ENCODE measurements around the gene CCSER2. TPM values are rescaled to one million over a fixed set of nuclear protein-coding genes. Genes with fewer than 3 reads are reported as not detected.
"Not testable (repeated sequence)": the region's sequence is repeated elsewhere in the genome, so short reads cannot be mapped to it uniquely, and the experiment has no call there.

CCSER2 gene
- 80.2 TPM for total RNA-seq (ENCODE audit: unreplicated experiment)
- long read RNA-seq, full-length matches to known transcripts = 2 of 26 reads
- long read RNA-seq, partial matches to known transcripts = 19 of 26 reads
- long read RNA-seq, other reads (novel, unspliced or antisense) = 5 of 26 reads

GRCh38 chr10:84328418-84329195, at the start of gene CCSER2:
Gene CCSER2, plus strand, starts transcription at chr10:84328589. Its CDS starts 42,464 bp downstream, at chr10:84371053.
- Mint-ChIP-seq H3K27ac (ENCODE audit: unreplicated experiment) (peak within 1 kb of the TSS; percentile 93), H3K27me3 (ENCODE audit: unreplicated experiment) (peaks cover 3% of the 10 kb centered on the region), H3K36me3 (ENCODE audit: low read depth, unreplicated experiment) (peaks cover 7% of the 10 kb centered on the region), H3K4me3 (ENCODE audit: unreplicated experiment) (peak within 1 kb of the TSS; percentile 95), H3K9me3 (ENCODE audit: unreplicated experiment) (no peaks in the 10 kb centered on the region), H3K4me1 (ENCODE audit: unreplicated experiment) (peaks cover 27% of the 10 kb centered on the region)
- DNase-seq (ENCODE audit: low spot score) = peak; percentile 99
- TF ChIP-seq, protein P1, sequence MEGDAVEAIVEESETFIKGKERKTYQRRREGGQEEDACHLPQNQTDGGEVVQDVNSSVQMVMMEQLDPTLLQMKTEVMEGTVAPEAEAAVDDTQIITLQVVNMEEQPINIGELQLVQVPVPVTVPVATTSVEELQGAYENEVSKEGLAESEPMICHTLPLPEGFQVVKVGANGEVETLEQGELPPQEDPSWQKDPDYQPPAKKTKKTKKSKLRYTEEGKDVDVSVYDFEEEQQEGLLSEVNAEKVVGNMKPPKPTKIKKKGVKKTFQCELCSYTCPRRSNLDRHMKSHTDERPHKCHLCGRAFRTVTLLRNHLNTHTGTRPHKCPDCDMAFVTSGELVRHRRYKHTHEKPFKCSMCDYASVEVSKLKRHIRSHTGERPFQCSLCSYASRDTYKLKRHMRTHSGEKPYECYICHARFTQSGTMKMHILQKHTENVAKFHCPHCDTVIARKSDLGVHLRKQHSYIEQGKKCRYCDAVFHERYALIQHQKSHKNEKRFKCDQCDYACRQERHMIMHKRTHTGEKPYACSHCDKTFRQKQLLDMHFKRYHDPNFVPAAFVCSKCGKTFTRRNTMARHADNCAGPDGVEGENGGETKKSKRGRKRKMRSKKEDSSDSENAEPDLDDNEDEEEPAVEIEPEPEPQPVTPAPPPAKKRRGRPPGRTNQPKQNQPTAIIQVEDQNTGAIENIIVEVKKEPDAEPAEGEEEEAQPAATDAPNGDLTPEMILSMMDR (IDR thresholded peaks at IDR 0.05; ENCODE audit: unreplicated experiment) = no peak

DNA sequence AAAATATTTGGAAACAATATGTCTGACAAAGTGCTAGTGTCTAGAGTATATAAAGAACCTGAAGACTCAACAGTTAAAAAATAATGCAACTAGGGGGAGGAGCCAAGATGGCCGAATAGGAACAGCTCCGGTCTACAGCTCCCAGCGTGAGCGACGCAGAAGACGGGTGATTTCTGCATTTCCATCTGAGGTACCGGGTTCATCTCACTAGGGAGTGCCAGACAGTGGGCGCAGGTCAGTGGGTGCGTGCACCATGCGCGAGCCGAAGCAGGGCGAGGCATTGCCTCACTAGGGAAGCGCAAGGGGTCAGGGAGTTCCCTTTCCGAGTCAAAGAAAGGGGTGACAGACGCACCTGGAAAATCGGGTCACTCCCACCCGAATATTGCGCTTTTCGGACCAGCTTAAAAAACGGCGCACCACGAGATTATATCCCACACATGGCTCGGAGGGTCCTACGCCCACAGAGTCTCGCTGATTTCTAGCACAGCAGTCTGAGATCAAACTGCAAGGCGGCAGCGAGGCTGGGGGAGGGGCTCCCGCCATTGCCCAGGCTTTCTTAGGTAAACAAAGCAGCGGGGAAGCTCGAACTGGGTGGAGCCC, 48.4 kb upstream of the CCSER2 start:
- not testable (repeated sequence) for H3K27ac Mint-ChIP-seq (ENCODE audit: unreplicated experiment); H3K4me1 Mint-ChIP-seq (ENCODE audit: unreplicated experiment); H3K27me3 Mint-ChIP-seq (ENCODE audit: unreplicated experiment); H3K36me3 Mint-ChIP-seq (ENCODE audit: low read depth, unreplicated experiment); DNase-seq (ENCODE audit: low spot score); H3K9me3 Mint-ChIP-seq (ENCODE audit: unreplicated experiment)
- peak overlapping the region; percentile 47 for H3K4me3 Mint-ChIP-seq (ENCODE audit: unreplicated experiment)

- DNase-seq (ENCODE audit: low spot score) = no peak
- no peaks in the 10 kb centered on the region for H3K36me3 Mint-ChIP-seq (ENCODE audit: low read depth, unreplicated experiment)
These were observed 41.7 kb upstream of the CCSER2 start for GRCh38 chr10:84286695-84287094.

GRCh38 chr10:84288151-84288550, 40.2 kb upstream of the CCSER2 start:
- no peaks in the 10 kb centered on the region for H3K36me3 Mint-ChIP-seq (ENCODE audit: low read depth, unreplicated experiment)

More at GRCh38 chr10:84286695-84287094, 41.7 kb upstream of the CCSER2 start:
- Mint-ChIP-seq H3K9me3 (ENCODE audit: unreplicated experiment) (no peaks in the 10 kb centered on the region), H3K27me3 (ENCODE audit: unreplicated experiment) (no peaks in the 10 kb centered on the region), H3K4me1 (ENCODE audit: unreplicated experiment) (no peaks in the 10 kb centered on the region), H3K4me3 (ENCODE audit: unreplicated experiment) (no peak overlapping the region), H3K27ac (ENCODE audit: unreplicated experiment) (no peak overlapping the region)
- TF ChIP-seq, protein P1 (IDR thresholded peaks at IDR 0.05; ENCODE audit: unreplicated experiment) = no peak

GRCh38 chr10:84289521-84290200, 38.7 kb upstream of the CCSER2 start:
- Mint-ChIP-seq H3K4me3 (ENCODE audit: unreplicated experiment) (no peak overlapping the region), H3K36me3 (ENCODE audit: low read depth, unreplicated experiment) (no peaks in the 10 kb centered on the region), H3K27ac (ENCODE audit: unreplicated experiment) (no peak overlapping the region), H3K9me3 (ENCODE audit: unreplicated experiment) (no peaks in the 10 kb centered on the region), H3K27me3 (ENCODE audit: unreplicated experiment) (no peaks in the 10 kb centered on the region), H3K4me1 (ENCODE audit: unreplicated experiment) (peaks cover 11% of the 10 kb centered on the region)
- TF ChIP-seq, protein P1 (IDR thresholded peaks at IDR 0.05; ENCODE audit: unreplicated experiment) = no peak
- DNase-seq (ENCODE audit: low spot score) = no peak

More at GRCh38 chr10:84288151-84288550, 40.2 kb upstream of the CCSER2 start:
- H3K4me1 Mint-ChIP-seq (ENCODE audit: unreplicated experiment) = no peaks in the 10 kb centered on the region
- TF ChIP-seq, protein P1 (IDR thresholded peaks at IDR 0.05; ENCODE audit: unreplicated experiment) = no peak
- H3K9me3 Mint-ChIP-seq (ENCODE audit: unreplicated experiment) = no peaks in the 10 kb centered on the region
- H3K4me3 Mint-ChIP-seq (ENCODE audit: unreplicated experiment) = no peak overlapping the region
- H3K27ac Mint-ChIP-seq (ENCODE audit: unreplicated experiment) = no peak overlapping the region
- H3K27me3 Mint-ChIP-seq (ENCODE audit: unreplicated experiment) = no peaks in the 10 kb centered on the region
- DNase-seq (ENCODE audit: low spot score) = no peak
